GM06990 (cell line): Measurements from ENCODE around the gene NCOA6.

Experiments
- DNase-seq: peaks from one replicate; pipeline ENCODE4 v3.0.0-alpha.2; 2011; ENCODE audit not compliant: insufficient read length; ENCODE audit errors: extremely low read depth
- H3K27me3 ChIP-seq: replicated peaks from 2 replicates; pipeline ENCODE4 v1.6.0; 2011; ENCODE audit warnings: low read length; ENCODE audit not compliant: control insufficient read depth, insufficient read depth
- H3K36me3 ChIP-seq: 2 replicates; pipeline ENCODE4 v1.5.1; 2011; ENCODE audit warnings: low read length; ENCODE audit not compliant: control insufficient read depth, insufficient read depth
- H3K4me3 ChIP-seq: replicated peaks from 2 replicates; pipeline ENCODE4 v1.5.1; 2011; ENCODE audit warnings: low read depth, mild to moderate bottlenecking, control low read depth, low read length
- CTCF ChIP-seq: IDR thresholded peaks from 2 replicates; pipeline ENCODE4 v1.5.1; 2011; ENCODE audit warnings: low read length, control low read depth, mild to moderate bottlenecking, inconsistent platforms; ENCODE audit not compliant: insufficient read depth, poor library complexity, severe bottlenecking

NCOA6 gene

GRCh38 chr20:34843421-34843820 lies 18.0 kb upstream of the NCOA6 start:
- Histone ChIP-seq H3K4me3 (no peak overlapping the region), H3K27me3 (no peaks in the 10 kb centered on the region), H3K36me3 (no peaks in the 10 kb centered on the region)
- no peak for TF ChIP-seq CTCF
- DNase-seq: no peak

- Histone ChIP-seq H3K27me3 (no peaks in the 10 kb centered on the region), H3K4me3 (no peak overlapping the region), H3K36me3 (no peaks in the 10 kb centered on the region)
- DNase-seq: no peak
- no peak for TF ChIP-seq CTCF
Measured at GRCh38 chr20:34842143-34842542, 16.7 kb upstream of the NCOA6 start.

- peak; percentile 20 for TF ChIP-seq CTCF
- Histone ChIP-seq H3K4me3 (no peak overlapping the region), H3K27me3 (no peaks in the 10 kb centered on the region), H3K36me3 (no peaks in the 10 kb centered on the region)
- DNase-seq: no peak
Measured at GRCh38 chr20:34834459-34834893, 9.0 kb upstream of the NCOA6 start.

GRCh38 chr20:34831936-34832335 lies 6.5 kb upstream of the NCOA6 start:
- TF ChIP-seq CTCF: no peak
- no peak overlapping the region for H3K4me3 ChIP-seq
- H3K36me3 ChIP-seq: no peaks in the 10 kb centered on the region
- no peaks in the 10 kb centered on the region for H3K27me3 ChIP-seq
- DNase-seq: no peak

GRCh38 chr20:34829191-34829590 lies 3.7 kb upstream of the NCOA6 start:
- no peak for DNase-seq
- Histone ChIP-seq H3K36me3 (no peaks in the 10 kb centered on the region), H3K4me3 (no peak overlapping the region), H3K27me3 (no peaks in the 10 kb centered on the region)
- no peak for TF ChIP-seq CTCF

GRCh38 chr20:34824806-34825529 lies 483 bp downstream of the NCOA6 start:
- H3K27me3 ChIP-seq: no peaks in the 10 kb centered on the region
- peak; percentile 80 for DNase-seq
- H3K36me3 ChIP-seq: no peaks in the 10 kb centered on the region
- peak overlapping the region; percentile 96 for H3K4me3 ChIP-seq
- no peak for TF ChIP-seq CTCF
